NCI-H1694 (cell line): ENCODE measurements around the gene AKAP13.

Experiments
- DNase-seq: peaks from one replicate; lab custom pipeline; 2025; lab: John Stamatoyannopoulos, UW

AKAP13 gene

GRCh38 chr15:85622221-85622831 is 241.9 kb downstream of the AKAP13 start:
- no peak for DNase-seq

GRCh38 chr15:85623315-85624049 is 243.1 kb downstream of the AKAP13 start:
- DNase-seq: no peak

GRCh38 chr15:85624291-85624801 is 243.9 kb downstream of the AKAP13 start:
- no peak for DNase-seq

- DNase-seq: no peak
Observed at GRCh38 chr15:85625166-85625830, 244.9 kb downstream of the AKAP13 start.

DNA sequence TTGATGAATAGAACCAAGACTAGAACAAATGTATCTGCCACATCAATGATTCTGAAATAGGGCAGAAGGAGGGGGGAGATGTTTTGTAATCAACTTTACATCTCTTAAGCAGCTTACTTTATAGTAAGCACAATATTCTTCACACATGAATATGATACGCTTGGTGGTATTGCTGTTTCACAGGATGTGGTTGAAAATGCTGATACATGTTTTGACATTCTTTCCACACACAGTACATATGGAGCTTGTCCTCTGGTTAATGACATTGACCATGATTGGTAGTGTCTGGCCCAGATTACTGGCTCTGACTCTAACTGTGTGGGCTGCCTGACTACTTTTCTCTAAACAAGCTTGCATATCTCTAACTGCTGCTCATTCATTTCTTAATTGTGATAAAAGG is 245.5 kb downstream of the AKAP13 start:
- no peak for DNase-seq

GRCh38 chr15:85627213-85627935 is 247.0 kb downstream of the AKAP13 start:
- DNase-seq: no peak

GRCh38 chr15:85630311-85630710 is 249.9 kb downstream of the AKAP13 start:
- no peak for DNase-seq

GRCh38 chr15:85631018-85631417 is 250.6 kb downstream of the AKAP13 start:
- no peak for DNase-seq

DNA sequence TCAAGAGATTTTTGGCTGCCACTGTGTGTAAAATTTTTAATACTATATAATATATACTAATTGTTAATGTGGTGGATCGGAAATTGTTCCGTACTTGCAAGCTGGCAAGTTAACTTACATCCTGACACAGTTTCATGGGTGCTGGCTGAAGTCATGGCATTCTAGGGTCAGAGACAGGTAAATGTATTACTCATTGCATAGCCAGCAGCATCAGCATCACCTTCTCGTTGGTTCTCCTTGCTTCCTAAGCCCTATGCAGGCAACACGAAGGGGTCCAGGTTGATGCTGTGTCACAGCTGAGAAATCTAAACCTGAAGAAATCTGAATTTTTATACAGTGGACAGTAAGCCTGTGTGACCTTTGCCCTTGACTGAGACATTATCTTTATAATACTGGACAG is 251.6 kb downstream of the AKAP13 start:
- no peak for DNase-seq

GRCh38 chr15:85633859-85634258 is 253.5 kb downstream of the AKAP13 start:
- no peak for DNase-seq

DNA sequence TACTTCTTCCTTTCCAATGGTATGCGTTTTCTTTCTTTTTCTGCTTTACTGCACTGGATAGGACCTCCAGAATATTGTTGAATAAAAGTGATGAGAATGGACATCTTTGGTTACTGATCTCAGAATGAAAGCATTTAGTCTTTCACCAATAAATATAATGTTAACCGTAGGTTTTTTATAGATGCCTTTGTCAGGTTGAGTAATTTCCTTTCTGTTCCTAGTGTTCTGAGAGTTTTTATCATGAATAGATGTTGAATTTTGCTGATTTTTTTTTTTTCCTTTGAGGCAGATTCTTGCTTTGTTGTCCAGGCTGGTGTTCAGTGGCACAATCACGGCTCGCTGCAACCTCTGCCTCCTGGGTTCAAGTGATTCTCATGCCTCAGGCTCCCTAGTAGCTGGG is 255.9 kb downstream of the AKAP13 start:
- DNase-seq: no peak

- no peak for DNase-seq
Observed at GRCh38 chr15:85639752-85640381, 259.5 kb downstream of the AKAP13 start.

DNA sequence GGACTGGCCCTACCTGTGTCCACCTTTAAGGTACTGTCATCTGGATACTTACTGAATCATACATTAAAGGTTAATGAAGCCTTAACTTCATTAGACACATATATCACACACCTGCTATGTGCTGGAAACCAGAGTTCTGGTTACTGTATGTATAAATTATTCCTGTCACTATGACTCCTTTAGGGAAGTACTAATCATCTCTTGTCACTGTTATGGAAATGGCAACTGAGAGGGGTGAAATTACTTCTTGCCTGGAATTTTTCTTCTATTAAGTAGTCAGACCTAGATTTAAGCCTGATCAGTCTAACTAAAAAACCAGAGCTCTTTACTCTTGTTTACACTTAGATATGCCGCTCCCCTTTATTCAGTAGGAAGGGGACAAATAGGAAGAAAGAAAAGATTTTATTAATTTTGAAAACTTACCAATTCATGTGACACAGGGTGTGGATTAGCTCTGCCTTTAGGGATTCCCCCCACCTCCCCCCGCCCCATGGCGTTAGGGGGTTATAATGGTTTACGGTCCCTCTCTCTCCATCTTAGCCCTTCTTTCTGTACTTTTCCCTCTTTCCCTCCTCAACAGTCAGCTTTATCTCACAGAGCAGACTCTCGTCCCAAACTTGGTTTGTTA is 261.8 kb downstream of the AKAP13 start:
- no peak for DNase-seq

DNA sequence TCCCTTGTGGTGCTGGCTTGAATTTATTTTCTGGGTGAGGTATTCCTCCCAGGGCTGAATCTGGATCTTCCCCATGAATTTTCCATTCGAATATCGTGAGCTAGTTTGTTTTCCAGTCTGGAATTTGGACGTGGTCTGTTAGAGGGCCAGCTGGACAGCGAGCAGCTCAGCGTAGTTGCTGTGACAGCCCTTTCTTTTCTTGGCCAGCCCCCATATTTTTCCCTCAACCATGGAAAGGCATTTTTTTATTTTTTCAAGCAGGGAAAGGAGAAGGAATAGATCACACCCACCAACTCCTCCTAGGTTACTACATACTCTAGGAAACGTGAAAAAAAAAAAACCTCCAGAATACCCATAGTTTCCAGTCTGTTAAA is 262.3 kb downstream of the AKAP13 start:
- no peak for DNase-seq

GRCh38 chr15:85646538-85647091 is 266.2 kb downstream of the AKAP13 start:
- DNase-seq: no peak

DNA sequence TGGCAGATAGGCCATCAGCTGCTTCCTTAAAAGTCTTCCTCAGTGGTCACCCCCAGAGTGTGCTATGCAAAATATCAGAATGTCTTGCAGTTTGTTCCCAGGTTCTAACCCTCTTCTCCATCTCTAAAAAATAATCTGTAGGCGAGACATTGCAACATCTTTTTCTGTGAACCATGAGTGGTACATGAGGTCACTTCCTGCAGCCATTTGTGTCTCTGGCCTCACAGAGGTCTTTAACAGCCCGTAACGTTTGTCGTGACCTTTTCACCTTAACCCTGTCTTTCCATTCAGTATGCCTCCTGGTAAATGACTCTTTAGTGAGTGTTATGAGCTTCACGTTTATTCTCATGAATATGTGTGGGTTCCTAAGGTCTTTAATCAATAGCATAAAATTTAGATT is 269.0 kb downstream of the AKAP13 start:
- DNase-seq: no peak

- DNase-seq: no peak
Observed at GRCh38 chr15:85651548-85651947, 271.1 kb downstream of the AKAP13 start.

DNA sequence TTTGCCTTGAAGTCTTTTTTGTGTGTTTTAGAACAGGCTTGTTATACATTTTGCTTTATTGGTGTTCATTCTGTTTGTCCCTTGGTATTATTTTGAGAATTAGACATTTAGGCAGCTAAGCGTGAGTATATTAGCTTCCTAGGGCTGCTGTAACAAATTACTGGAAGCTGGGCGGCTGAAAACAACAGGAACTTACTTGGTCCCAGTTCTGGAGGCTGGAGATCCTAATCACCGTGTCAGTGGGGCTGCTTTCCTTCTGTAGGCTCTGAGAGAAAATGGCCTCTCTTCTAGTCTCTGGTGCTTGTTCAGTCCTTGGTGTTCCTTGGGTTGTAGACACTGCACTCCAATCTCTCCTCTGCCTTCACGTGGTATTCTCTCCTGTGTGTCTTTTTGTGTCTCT is 272.1 kb downstream of the AKAP13 start:
- no peak for DNase-seq

DNA sequence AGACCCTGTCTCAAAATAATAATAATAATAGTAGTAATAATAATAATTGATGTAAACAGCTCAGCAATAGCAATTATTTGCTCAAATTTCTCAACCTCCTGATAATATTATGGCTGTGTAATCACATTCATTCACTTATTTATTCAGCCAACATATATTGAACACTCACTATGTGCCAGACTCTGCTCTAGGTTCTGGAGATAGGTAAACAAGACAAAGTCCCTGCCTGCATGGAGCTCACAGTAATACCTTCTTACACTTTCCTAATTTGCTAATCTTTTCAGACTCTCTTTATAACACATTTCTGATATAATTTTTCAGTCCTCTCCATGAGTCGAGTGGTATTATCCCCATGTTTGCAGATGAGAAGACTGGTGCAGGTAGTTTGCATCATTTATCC is 276.7 kb downstream of the AKAP13 start:
- DNase-seq: no peak

GRCh38 chr15:85658816-85659215 is 278.4 kb downstream of the AKAP13 start:
- no peak for DNase-seq

DNA sequence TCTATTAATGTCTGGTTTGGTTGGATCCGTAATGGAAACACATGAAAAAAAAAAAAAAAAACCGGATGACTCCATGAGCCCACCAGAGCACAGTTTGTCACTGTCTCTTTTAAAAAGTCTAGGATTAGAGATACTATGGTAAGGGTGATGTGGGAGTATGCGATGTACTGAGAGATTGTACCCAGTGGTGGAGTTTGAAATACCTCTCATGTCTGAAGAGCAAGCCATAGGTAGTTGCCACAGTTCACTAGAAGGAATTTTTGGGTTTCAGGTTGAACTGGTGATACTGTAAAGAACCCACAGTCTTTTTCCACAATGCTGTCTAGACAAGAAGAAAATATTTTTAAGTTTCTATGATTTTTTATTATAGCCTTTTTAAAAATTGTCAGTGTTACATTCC is 281.5 kb downstream of the AKAP13 start:
- DNase-seq: no peak
